Measurements from ENCODE around the gene LRRC15.
A peak's percentile ranks its signal among the peaks of the same experiment; 100 is the strongest.

The LRRC15 gene

DNA sequence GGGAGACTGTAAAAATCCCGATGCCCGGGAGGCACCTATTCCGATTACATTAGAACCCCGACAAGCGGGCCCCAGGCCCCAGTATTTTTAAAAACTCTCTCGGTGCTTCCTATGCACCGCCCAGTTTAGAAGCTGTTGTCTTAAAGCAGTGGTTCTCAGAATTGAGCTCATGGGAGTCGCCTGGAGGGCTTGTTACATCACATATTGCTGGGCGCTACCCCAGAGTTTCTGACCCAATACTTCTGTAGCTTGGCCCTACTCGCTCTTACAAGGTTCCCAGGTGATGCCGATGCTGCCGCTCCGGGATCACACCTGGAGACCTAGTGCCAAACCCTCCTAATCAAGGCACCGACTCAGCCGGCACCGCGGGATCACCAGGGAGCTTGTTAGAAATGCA lies 53.6 kb downstream of the LRRC15 start:
- no peak for DNase-seq (ENCODE audit: low spot score)

DNA sequence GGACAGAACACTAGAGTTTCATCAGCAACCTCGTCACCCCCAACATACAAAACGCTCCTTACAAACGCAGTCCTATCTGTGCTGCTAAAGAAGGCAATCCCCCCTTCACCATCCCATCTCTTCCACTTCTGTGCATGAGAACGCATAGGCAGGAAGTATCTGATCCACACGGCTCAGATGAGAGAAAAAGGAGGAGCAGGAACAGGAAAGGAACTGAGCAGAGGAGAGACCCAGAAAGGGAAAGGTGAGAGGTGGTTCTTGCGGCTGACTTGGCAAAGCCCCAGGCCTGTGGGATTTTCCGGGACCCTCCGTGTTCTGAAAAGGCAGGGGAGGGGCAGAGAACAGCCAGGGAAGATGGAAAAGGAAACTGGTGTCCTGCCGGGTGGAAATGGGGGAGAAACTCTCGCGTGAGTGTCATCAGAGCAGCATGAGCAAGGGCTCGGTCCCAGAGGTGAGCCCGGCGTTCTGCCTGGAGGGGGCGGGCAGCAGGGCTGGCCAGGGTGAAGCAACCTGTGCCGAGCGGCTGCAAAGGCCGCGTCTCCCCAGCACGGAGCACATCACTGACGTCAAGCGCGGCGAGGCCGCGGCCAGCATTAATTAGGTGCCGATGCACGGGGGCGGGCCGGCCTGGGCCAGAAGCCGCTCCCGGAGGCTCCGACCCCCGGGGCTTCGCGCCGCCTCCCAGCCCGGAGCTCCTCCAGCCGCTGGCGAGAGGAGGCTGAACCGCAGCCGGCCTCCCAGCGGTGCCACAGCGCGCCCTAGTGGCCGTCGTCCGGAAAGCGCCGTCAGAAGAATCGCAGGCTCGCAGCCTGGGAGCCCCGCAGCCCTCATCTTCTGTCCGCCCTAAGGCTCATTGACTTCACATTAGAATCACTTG lies 54.2 kb downstream of the LRRC15 start:
- DNase-seq (ENCODE audit: low spot score) = peak; percentile 93

GRCh38 chr3:194314388-194315068 lies 55.0 kb downstream of the LRRC15 start:
- DNase-seq (ENCODE audit: low spot score) = no peak

- peak; percentile 82 for DNase-seq (ENCODE audit: low spot score)
These were observed 55.8 kb downstream of the LRRC15 start for GRCh38 chr3:194313560-194314387.

GRCh38 chr3:194312743-194313281 lies 56.7 kb downstream of the LRRC15 start:
- peak; percentile 88 for DNase-seq (ENCODE audit: low spot score)

GRCh38 chr3:194312186-194312742 lies 57.3 kb downstream of the LRRC15 start:
- no peak for DNase-seq (ENCODE audit: low spot score)

- DNase-seq (ENCODE audit: low spot score) = no peak
These were observed 58.5 kb downstream of the LRRC15 start for GRCh38 chr3:194311000-194311399.

- DNase-seq (ENCODE audit: low spot score) = no peak
These were observed 59.3 kb downstream of the LRRC15 start for GRCh38 chr3:194310060-194310835.

DNA sequence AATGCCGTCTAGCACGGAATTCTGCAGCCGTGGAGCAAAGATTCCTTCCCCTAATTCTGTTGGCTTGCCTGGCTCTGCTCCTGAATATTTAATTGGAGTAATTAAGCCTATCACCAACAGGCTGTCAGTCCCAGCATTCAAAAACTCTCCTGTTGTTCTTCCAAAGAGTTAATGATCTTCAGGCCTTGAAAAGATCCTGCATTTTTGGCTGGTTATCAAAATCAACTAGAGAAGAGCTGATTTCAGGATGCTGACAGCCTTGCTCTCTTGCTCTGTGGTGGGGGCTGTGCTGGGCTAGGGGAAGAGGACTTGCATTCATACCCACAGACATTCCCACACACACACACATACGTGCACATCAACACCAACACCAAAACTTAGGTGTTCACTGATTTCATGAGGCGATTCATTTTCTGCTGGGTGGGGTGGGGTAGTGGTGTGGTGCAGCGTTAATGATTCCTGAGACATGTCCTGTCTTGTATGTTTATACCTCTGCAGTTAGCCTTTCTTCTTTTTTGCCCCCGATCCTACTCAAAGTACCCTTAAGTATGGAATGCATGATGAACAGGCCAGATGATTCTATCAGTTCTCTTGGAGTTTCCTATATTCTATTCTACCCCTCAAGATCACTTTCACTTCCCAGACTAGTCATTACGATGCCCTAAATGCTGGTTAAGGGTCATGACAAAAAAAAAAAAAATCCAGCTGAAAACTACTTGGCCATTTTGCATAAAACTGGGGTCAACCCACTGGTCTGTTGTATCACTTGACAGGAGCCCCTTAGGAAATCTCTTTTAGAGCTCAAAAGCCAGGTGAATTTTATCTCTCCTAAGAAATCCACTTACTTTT lies 60.7 kb downstream of the LRRC15 start:
- no peak for DNase-seq (ENCODE audit: low spot score)

- DNase-seq (ENCODE audit: low spot score) = no peak
These were observed 61.7 kb downstream of the LRRC15 start for GRCh38 chr3:194307849-194308248.

GRCh38 chr3:194306771-194307640 lies 62.5 kb downstream of the LRRC15 start:
- no peak for DNase-seq (ENCODE audit: low spot score)

GRCh38 chr3:194306109-194306686 lies 63.3 kb downstream of the LRRC15 start:
- DNase-seq (ENCODE audit: low spot score) = no peak

DNA sequence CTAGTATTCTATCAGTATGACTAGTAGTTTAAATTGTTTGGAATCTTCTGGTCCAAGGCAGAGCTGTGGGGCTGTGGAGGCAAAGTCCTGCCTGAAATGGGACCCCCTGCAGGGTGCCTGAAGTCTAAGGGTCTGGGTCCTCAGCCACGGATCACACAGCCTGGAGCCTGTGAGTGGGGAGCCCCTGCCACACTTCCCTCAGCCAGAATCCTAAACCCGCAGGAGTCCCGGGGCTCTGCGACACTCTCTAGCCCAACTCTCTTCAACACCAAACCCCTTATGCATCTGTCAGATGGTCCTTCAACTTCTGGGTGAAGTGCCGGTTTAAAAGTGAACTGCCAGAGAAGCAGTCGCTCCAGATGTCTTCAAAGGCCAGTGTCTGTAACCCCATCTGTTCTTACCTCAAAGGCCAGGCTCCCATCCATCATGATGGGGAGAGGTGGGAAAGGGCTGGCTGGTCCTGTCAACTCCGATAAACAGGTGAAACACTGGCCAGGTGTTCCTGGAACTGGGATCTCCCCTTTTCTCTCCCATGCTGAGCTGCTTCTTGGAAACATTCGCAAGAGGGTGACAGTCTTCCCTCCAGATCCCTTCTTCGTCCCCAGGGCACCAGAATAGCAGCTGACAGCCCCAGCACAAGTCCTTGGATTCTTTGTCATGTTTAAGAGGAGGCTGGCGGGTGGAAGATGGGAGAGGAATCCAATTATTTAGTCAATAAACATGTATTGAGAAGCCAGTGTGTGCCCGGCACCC lies 64.0 kb downstream of the LRRC15 start:
- DNase-seq (ENCODE audit: low spot score) = no peak
